KG1 (cell line): ENCODE data around the gene GLP1R.

Experiments used
- DNase-seq: peaks from one replicate; lab custom pipeline; 2025; lab: John Stamatoyannopoulos, UW

GLP1R gene

DNA sequence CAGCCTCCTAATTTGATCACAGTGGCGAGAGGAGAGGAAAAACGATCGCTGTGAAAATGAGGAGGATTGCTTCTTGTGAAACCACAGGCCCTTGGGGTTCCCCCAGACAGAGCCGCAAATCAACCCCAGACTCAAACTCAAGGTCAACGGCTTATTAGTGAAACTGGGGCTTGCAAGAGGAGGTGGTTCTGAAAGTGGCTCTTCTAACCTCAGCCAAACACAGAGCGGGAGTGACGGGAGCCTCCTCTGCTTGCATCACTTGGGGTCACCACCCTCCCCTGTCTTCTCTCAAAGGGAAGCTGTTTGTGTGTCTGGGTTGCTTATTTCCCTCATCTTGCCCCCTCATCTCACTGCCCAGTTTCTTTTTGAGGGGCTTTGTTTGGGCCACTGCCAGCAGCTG lies 37.7 kb downstream of the GLP1R start:
- no peak for DNase-seq

- no peak for DNase-seq
Observed at GRCh38 chr6:39086711-39087110, 38.1 kb downstream of the GLP1R start.

DNA sequence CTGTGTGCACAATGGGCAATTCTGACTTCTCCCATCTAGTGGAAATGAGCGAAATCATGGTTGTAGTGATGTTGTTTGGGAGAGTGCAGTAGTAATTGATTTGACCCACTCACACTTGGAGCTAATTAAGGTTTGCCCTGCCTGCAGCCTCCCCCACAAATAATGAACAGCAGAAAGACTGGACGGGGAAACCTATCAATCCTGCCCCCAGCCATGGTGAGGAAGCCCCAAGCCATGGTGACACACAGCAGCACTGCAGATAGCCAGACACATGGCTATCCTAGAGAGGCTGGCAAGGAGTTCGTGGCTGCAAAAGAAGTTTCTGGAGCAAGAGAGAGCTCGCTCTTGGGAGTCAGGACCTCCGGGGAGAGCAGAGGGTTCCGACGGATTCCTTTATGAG lies 38.6 kb downstream of the GLP1R start:
- no peak for DNase-seq

DNA sequence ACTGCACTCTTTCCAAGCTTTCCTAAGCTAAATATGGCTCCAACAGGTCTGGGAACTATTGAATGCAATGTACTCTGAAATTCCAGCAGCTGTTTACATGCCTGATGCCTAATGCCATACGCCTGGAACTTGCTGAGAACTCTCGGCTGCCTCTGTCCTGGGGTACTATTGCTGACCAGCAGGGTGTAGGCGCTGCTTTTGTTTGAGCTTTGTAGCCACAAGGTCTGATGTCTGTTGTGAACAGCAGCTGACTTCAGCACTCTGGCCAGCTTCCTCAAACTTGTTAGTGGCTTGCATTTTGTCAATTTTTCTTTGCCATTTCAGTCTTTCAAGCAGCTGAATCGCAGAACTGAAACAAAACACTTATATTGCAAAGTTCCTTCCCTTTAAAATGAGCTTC lies 39.8 kb downstream of the GLP1R start:
- no peak for DNase-seq

DNA sequence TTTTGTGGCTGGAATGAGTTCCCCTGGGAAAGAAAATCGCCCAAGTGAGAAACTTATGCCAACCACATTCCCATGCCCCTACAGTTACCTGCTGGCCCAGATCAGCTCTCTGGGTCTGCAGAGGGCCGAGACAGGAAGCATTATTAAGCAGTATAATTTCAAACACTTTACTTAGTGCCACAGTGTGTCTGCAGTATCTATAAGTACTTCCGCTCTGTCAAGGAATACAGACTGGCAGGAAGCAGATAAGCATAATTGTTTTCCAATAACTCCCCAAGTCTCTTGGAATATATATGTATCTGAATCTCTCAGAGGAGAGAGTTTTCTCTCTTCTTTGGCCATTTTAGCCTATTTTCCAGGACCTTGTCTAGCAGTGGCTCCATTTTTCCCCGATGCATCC lies 41.5 kb downstream of the GLP1R start:
- DNase-seq, result no peak

DNA sequence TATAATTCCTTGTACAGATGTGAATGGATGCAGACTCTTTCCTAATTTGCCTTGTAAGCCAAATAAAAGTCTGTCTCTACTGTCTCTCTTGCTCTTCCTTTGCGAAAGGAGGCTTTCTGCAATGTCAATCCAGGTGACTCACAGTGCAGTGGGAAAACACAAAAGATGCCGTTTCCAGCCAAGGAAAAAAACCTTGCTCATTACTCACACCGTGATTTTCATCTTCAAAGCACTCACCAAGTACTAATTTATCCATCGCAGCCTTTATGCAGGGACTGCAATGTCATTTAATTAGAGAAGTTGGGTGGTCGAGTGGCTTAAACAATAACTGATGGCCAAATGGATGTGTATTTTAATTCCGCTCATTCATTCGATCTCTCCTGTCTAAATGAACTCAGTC lies 42.6 kb downstream of the GLP1R start:
- DNase-seq, result no peak

DNA sequence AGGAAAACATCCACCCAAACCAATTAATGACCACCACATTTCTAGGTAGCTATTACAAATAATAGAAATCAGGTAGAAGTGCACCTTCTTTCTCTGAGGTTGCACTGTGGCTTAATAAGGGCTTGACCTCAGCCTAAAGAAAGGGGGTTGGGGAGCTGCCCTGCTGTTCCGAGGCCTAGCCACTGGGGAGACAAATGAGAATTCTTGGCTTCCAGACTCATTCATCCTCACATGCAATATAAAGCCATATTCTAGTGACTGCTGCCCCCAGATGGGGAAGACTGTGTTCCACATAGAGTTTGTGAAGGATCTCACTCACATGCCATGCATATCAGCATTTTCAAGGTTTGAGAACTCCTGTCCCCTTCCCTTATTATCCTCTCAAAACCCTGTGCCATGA lies 43.5 kb downstream of the GLP1R start:
- no peak for DNase-seq

- DNase-seq, result no peak
Observed at GRCh38 chr6:39093149-39093708, 44.6 kb downstream of the GLP1R start.

DNA sequence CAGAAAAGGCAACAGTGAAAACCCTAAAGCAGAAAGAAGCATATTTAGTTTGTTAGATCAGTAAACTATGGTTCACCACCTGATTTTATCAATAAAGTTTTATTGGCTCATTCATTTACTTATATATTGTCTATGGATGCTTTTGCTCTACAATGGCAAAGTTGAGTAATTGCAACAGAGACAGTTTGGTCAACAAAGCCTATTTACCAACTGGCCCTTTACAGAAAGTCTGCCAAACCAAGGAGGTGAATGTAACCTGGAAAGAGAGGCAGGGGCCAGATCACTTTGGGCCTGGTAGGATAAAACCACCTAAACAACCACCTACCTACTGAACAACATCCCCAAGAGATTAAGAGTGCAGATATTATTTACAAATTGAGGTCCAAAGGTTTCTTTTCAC lies 47.0 kb downstream of the GLP1R start:
- no peak for DNase-seq

GRCh38 chr6:39100358-39100757 lies 51.8 kb downstream of the GLP1R start:
- no peak for DNase-seq

DNA sequence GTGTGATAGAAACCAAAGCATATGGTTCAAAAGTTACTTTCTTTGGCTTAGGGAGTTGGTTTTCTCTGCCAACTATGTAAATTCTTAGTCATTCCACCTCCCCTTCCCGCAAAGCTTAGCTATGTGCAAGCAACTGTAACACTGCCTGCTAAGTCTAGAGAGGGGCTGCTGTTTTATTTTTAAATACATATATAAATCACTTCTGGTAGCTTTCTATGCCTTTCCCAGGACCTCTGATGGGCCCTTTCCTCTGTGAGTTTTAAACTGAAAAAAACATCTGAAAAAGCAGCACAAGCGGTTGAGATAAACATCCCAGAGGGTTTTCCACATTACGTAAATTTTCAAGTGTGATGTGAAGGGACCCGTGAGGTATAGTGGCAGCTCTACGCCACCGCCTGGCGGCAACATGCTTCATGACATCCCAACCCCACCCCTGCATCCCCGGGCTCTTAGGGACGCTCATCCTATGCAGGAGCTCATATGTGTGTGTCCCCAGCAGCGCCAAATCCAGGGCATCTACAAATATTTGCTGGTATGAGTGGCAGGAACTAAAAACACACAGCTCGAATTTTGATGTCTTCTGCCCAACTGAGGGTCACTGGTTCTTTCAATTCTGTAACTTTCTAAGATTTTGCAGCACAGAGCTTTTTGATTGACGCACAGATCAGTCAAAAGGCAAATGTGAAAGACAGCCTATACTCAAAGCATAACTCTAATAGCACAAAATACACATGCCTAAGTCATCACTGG lies 53.7 kb downstream of the GLP1R start:
- DNase-seq, result no peak

- DNase-seq, result no peak
Observed at GRCh38 chr6:39102821-39103136, 54.2 kb downstream of the GLP1R start.

- no peak for DNase-seq
Observed at GRCh38 chr6:39104528-39104927, 55.9 kb downstream of the GLP1R start.

GRCh38 chr6:39107034-39107433 lies 58.5 kb downstream of the GLP1R start:
- no peak for DNase-seq

- no peak for DNase-seq
Observed at GRCh38 chr6:39107641-39108040, 59.1 kb downstream of the GLP1R start.

GRCh38 chr6:39108041-39108839 lies 59.7 kb downstream of the GLP1R start:
- no peak for DNase-seq

GRCh38 chr6:39111280-39111679 lies 62.7 kb downstream of the GLP1R start:
- no peak for DNase-seq

DNA sequence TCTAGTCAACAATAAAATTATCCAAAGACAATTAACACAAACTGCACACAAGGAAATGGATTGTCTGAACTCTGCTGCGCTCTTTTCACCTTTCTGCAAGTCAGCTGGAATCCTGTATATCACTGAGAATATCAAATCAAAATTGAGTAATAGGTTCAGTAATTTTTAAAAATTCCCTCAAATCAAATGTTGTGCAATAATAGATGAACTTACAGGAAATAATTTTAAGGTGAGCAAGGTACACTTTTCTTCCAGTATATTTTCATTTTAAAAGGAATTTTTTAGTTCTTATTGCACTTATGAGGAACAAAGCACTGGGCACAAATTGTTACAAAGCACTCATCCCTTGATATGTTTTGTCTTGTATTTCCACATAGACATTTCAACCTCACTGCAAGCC lies 65.2 kb downstream of the GLP1R start:
- no peak for DNase-seq

- peak; percentile 57 for DNase-seq
Observed at GRCh38 chr6:39114388-39114703, 65.8 kb downstream of the GLP1R start.

GRCh38 chr6:39114704-39115599 lies 66.4 kb downstream of the GLP1R start, which contains the start of gene SAYSD1:
SAYSD1 (minus strand) TSS chr6:39115186; CDS start chr6:39115089, 97 bp downstream.
- peak; percentile 70 for DNase-seq

GRCh38 chr6:39118921-39119320 lies 70.3 kb downstream of the GLP1R start:
- no peak for DNase-seq

DNA sequence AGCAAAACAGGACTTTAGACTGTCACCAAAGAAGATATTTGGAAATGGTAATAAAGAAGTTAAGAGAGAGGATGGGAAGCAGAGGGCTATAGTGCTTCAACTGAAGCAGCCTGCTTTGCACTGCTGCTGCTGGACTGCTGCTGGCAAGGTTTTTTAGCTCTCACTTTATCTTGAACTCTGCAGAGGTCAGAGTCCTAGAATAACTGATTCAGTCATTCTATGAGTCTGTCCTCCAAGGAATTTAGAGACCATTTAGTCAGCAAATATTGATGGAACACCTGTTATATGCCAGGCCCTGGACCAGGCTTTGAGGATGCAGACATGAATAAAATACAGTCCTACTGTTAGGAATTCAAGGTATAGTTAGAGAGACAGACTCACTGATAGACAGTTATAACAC lies 75.5 kb downstream of the GLP1R start:
- no peak for DNase-seq
